ENCODE data around the gene PCID2. TPM values are rescaled to one million over a fixed set of nuclear protein-coding genes. Genes with fewer than 3 reads are reported as not detected.

The PCID2 gene
- total and polyA plus RNA-seq, 2 of the 13 experiments (the other 11 are each of a cell fraction or from before 2014, with no cell fraction given): 65.0 to 111 TPM

DNA sequence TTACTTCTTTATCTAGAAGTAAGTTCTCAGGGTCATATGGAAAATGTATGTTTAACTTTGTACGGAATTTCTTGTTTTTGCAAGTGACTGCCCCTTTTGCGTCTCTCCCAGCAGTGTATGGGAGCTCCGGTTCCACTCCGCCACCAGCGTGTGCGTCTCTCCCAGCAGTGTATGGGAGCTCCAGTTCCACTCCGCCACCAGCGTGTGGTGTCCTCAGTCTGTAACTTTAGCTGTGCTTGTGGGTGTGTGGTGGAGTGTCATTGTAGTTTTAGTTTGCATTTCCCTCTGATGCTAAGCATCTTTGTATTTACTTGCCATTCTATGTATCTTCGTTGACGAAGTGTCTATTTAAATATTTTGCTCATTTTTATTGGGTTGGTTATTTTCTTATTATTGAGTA is 3.3 kb upstream of the PCID2 start:
- no peak for ATAC-seq
- in situ Hi-C loops (cut with HindIII; ENCODE audit: extremely low pct_ligation_motif_present, low pct_unique_long_range_greater_than_20kb): no loop called here
- DNase-seq (ENCODE audit: low spot score): peak; percentile 51
- peaks cover 53% of the 10 kb centered on the region for H4K20me1 ChIP-seq (ENCODE audit: insufficient read depth, low read length)
- H3K79me2 ChIP-seq (ENCODE audit: insufficient read depth, low read length): peaks cover 87% of the 10 kb centered on the region
- peaks cover 74% of the 10 kb centered on the region for H3K4me1 ChIP-seq (ENCODE audit: insufficient read depth, low read length)
- POLR2A ChIA-PET: interaction anchor here (0.9 to 1.0 kb wide), 2 partner anchors 54 to 61 kb away, joined by 3 read pairs; partner anchors contain the start of gene PROZ
- 93% methylated on average over 10 of the region's 10 CpGs for WGBS (ENCODE audit: low lambda C conversion rate)
- no peak overlapping the region for H3K9ac ChIP-seq (ENCODE audit: insufficient read depth, low read depth, low read length)
- H3K27me3 ChIP-seq (ENCODE audit: control insufficient read depth in 1 of 2, insufficient read depth in 2 of 2, low read length in 2 of 2): no peaks in the 10 kb centered on the region
- peaks cover 0 to 24% of the 10 kb centered on the region in 2 experiments; a peak in 2 of 5 replicates for H3K36me3 ChIP-seq (replicated peaks in 1 of 2; ENCODE audit: control insufficient read depth in 1 of 2, insufficient read depth in 2 of 2, low read length in 2 of 2)
- peak overlapping the region; percentile 82; the same call in 1 of the 2 replicates for H3K4me2 ChIP-seq (ENCODE audit: low read depth, low read length)
- H3K4me3 ChIP-seq (replicated peaks in 1 of 3; ENCODE audit: insufficient read depth in 1 of 3, low read depth in 2 of 3, low read length in 3 of 3): no peak overlapping the region
- no peak overlapping the region for H3K27ac ChIP-seq (ENCODE audit: extremely low read length, insufficient read depth, low read length)
- H3K9me3 ChIP-seq (ENCODE audit: low read length): no peaks in the 10 kb centered on the region
- no TSS peak for BruUV-seq (replicated peaks)
- no peak overlapping the region for H2AFZ ChIP-seq (ENCODE audit: low read length)
- CTCF ChIA-PET (ENCODE audit: low intra/inter-chr PET ratio, low total read pairs): no interaction called here
- FAIRE-seq: peak; percentile 51
- intact Hi-C loops (cut with micrococcal nuclease; ENCODE audit: unreplicated experiment): no loop called here
- TF ChIP-seq ZFP62 (CRISPR knock-in tag; IDR thresholded peaks at IDR 0.05) (no peak), ZMYM4 (CRISPR knock-in tag; IDR thresholded peaks at IDR 0.05) (peak; percentile 92), NFYB (CRISPR knock-in tag; IDR thresholded peaks at IDR 0.05) (no peak), ZKSCAN1 (IDR thresholded peaks at IDR 0.05; ENCODE audit: low read length) (no peak), ZSCAN21 (CRISPR knock-in tag; IDR thresholded peaks at IDR 0.05; ENCODE audit: borderline replicate concordance) (no peak), ZNF296 (CRISPR knock-in tag; conservative IDR thresholded peaks at IDR 0.05) (no peak), CBX5 (CRISPR knock-in tag; IDR thresholded peaks at IDR 0.05; ENCODE audit: borderline replicate concordance) (no peak), ZNF550 (CRISPR knock-in tag; IDR thresholded peaks at IDR 0.05; ENCODE audit: borderline replicate concordance) (no peak), NCOR1 (IDR thresholded peaks at IDR 0.05; ENCODE audit: borderline replicate concordance, low read length) (no peak), ZNF776 (CRISPR knock-in tag; IDR thresholded peaks at IDR 0.05) (no peak), HMG20A (CRISPR knock-in tag; IDR thresholded peaks at IDR 0.05; ENCODE audit: borderline replicate concordance) (no peak), NCOA5 (CRISPR knock-in tag; IDR thresholded peaks at IDR 0.05) (no peak), ZFAT (CRISPR knock-in tag; conservative IDR thresholded peaks at IDR 0.05) (no peak), ATF7-NPFF (CRISPR knock-in tag; IDR thresholded peaks at IDR 0.05; ENCODE audit: low read depth) (no peak), MIER3 (CRISPR knock-in tag; IDR thresholded peaks at IDR 0.05; ENCODE audit: borderline replicate concordance) (0 out of 2 replicates have a peak, but pooled peaks have one; percentile 29)
- TF ChIP-seq, protein P1, sequence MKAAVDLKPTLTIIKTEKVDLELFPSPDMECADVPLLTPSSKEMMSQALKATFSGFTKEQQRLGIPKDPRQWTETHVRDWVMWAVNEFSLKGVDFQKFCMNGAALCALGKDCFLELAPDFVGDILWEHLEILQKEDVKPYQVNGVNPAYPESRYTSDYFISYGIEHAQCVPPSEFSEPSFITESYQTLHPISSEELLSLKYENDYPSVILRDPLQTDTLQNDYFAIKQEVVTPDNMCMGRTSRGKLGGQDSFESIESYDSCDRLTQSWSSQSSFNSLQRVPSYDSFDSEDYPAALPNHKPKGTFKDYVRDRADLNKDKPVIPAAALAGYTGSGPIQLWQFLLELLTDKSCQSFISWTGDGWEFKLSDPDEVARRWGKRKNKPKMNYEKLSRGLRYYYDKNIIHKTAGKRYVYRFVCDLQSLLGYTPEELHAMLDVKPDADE (CRISPR knock-in tag; IDR thresholded peaks at IDR 0.05): no peak
- TF ChIP-seq, protein P2, sequence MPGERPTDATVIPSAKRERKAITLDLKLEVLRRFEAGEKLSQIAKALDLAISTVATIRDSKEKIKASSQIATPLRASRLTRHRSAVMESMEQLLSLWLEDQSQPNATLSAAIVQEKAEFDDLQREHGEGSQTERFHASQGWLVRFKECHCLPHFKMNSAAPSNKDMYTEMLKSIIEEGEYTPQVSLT (CRISPR knock-in tag; IDR thresholded peaks at IDR 0.05; ENCODE audit: borderline replicate concordance, low read depth): no peak
- TF ChIP-seq, protein P3, sequence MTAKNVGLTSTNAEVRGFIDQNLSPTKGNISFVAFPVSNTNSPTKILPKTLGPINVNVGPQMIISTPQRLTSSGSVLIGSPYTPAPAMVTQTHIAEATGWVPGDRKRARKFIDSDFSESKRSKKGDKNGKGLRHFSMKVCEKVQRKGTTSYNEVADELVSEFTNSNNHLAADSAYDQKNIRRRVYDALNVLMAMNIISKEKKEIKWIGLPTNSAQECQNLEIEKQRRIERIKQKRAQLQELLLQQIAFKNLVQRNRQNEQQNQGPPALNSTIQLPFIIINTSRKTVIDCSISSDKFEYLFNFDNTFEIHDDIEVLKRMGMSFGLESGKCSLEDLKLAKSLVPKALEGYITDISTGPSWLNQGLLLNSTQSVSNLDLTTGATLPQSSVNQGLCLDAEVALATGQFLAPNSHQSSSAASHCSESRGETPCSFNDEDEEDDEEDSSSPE (CRISPR knock-in tag; IDR thresholded peaks at IDR 0.05): no peak
- TF ChIP-seq, protein P4, sequence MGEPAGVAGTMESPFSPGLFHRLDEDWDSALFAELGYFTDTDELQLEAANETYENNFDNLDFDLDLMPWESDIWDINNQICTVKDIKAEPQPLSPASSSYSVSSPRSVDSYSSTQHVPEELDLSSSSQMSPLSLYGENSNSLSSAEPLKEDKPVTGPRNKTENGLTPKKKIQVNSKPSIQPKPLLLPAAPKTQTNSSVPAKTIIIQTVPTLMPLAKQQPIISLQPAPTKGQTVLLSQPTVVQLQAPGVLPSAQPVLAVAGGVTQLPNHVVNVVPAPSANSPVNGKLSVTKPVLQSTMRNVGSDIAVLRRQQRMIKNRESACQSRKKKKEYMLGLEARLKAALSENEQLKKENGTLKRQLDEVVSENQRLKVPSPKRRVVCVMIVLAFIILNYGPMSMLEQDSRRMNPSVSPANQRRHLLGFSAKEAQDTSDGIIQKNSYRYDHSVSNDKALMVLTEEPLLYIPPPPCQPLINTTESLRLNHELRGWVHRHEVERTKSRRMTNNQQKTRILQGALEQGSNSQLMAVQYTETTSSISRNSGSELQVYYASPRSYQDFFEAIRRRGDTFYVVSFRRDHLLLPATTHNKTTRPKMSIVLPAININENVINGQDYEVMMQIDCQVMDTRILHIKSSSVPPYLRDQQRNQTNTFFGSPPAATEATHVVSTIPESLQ (CRISPR knock-in tag; conservative IDR thresholded peaks at IDR 0.05): no peak
- TF ChIP-seq, protein P5, sequence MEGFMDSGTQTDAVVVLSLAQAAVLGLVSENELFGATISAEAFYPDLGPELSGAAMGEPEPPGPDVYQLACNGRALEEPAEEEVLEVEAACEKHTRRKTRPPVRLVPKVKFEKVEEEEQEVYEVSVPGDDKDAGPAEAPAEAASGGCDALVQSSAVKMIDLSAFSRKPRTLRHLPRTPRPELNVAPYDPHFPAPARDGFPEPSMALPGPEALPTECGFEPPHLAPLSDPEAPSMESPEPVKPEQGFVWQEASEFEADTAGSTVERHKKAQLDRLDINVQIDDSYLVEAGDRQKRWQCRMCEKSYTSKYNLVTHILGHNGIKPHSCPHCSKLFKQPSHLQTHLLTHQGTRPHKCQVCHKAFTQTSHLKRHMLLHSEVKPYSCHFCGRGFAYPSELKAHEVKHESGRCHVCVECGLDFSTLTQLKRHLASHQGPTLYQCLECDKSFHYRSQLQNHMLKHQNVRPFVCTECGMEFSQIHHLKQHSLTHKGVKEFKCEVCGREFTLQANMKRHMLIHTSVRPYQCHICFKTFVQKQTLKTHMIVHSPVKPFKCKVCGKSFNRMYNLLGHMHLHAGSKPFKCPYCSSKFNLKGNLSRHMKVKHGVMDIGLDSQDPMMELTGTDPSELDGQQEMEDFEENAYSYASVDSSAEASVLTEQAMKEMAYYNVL (CRISPR knock-in tag; IDR thresholded peaks at IDR 0.05; ENCODE audit: borderline replicate concordance): no peak

All from HepG2 (cell line).